HG03039 (cell line): ENCODE measurements around the gene WWC2.
"Not testable (repeated sequence)": the region's sequence is repeated elsewhere in the genome, so short reads cannot be mapped to it uniquely, and the experiment has no call there.

Experiments
- ATAC-seq: cut with Tn5 transposase; IDR thresholded peaks from one replicate; pipeline ENCODE4 v1.9.1; 2021; ENCODE audit warnings: mild to moderate bottlenecking, moderate library complexity; ENCODE audit not compliant: unreplicated experiment

Gene WWC2

GRCh38 chr4:183288955-183289354, 189.9 kb downstream of the WWC2 start:
- ATAC-seq = no peak

- no peak for ATAC-seq
These were observed 190.6 kb downstream of the WWC2 start for GRCh38 chr4:183289688-183290087.

- ATAC-seq = no peak
These were observed 192.0 kb downstream of the WWC2 start for GRCh38 chr4:183291070-183291469.

GRCh38 chr4:183295711-183296110, 196.7 kb downstream of the WWC2 start:
- ATAC-seq = no peak

DNA sequence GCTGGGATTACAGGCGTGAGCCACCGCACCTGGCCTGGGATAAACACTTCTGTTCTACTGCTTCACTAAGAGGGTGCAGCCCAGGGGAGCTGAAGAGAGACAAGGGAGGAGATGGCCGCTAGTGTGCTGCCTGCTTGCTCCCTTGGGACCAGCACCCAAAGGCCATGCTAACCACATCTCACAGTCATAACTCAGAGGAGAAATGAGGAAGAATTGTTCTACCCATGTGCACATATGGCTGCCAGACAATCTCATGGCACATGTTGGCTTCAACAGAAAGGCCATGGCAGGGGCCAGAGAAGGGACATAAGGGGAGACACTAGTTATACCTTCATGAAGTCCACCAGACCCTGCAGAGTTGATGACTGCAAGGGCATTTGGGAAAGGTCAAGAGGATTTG, 198.6 kb downstream of the WWC2 start:
- peak; percentile 61 for ATAC-seq

DNA sequence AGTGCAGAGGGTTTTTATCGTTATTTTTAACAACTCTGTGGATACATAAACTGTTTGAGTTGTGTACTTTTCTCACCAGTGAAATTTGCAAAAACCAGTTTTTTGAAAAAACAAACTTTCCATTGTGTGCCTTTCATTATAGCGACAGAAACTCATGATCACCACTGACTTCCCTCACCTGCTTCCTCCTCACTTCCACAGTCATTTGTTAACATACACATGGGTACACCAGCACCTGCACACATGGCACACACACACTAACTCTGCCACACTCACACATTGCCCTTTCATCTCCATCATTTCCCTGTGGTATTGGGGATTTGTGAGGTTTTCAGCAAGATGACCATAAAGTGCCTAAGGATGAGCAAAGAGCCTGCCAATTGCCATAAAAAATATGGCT, 200.4 kb downstream of the WWC2 start:
- no peak for ATAC-seq

GRCh38 chr4:183300070-183300469, 201.0 kb downstream of the WWC2 start:
- ATAC-seq = no peak

DNA sequence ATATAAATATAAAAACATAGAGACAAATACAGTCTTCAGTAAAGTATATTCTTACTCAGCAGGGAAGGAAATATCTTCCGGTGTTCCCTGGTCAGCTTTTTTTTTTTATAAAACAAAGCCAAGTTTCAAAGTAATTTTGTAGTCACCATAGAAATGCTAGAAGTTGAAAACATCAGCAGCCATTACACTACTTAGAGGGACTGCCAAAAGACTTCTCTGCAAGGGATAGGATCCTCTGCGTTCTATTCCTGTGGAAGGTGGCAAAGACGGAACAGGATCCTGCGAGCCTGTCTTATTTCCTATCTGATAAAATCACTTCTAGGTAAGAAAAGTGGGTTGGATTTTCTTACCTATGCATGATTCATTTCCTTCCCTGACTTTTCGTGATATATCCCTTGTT, 201.6 kb downstream of the WWC2 start:
- no peak for ATAC-seq

DNA sequence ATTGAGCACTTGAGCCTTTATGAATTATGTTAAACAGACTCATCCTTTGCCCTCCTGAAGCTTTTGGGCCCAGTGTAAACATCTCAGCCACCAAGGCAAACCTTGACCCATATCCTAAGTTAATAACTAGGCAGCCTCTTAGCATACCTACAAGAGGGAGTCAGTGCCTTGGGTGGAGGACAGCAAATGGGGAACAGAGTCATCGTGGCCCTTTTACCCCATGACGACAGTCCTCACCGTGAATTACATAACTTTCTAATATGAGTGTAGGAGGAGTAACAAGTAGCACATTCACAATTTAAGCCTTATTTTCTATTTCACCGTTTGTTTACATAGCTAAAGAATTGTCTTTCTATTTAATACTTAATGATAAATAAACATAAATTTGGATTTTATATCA, 204.2 kb downstream of the WWC2 start:
- ATAC-seq = no peak

DNA sequence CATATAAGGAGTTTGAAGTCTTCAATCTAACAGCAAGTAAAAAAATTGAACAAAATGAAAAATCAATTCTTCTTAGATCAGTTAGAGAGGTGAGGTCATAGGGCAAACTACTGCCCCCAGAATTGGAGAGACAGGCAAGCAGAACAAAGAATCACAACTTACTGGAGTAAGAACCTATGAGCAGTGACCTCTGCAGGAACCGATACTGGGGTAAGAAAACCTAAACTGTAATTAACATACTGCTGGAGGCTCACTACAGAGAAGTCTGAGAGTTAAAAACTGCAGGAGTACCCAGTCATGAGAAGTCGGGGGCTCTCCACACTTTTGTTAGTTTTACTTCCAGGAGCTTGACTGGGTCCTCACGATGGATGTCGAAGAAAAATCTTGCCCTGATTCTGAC, 205.0 kb downstream of the WWC2 start:
- no peak for ATAC-seq

GRCh38 chr4:183304538-183304937, 205.5 kb downstream of the WWC2 start:
- ATAC-seq = no peak

- no peak for ATAC-seq
These were observed 207.8 kb downstream of the WWC2 start for GRCh38 chr4:183306811-183307210.

GRCh38 chr4:183312841-183313240, 213.8 kb downstream of the WWC2 start:
- no peak for ATAC-seq

DNA sequence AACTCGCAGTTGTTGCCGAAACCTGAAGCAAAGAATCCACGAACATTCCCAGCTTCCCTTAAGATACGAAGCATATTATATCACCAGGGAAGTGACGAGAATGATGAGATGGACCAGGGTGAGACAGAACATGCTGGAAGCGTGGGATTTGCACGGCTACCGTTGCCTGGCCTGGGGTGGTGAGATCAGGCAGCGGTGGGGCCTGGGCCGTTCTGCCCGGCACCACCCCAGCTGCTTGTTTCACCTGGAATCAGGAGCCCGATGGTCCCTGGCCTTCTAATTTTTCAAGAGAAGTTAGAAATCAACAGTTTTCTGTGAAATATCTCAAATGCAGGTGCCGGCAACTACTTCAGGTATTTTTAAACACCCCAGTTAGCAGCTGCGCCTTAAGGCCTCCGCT, 215.3 kb downstream of the WWC2 start:
- ATAC-seq = no peak

- ATAC-seq = no peak
These were observed 215.7 kb downstream of the WWC2 start for GRCh38 chr4:183314806-183315205.

- no peak for ATAC-seq
These were observed 219.6 kb downstream of the WWC2 start for GRCh38 chr4:183318656-183319055.

GRCh38 chr4:183320211-183321059, 221.4 kb downstream of the WWC2 start, which contains the start of gene CLDN22:
CLDN22 (minus strand) TSS chr4:183320276; CDS start chr4:183320218, 58 bp downstream.
- ATAC-seq = no peak

DNA sequence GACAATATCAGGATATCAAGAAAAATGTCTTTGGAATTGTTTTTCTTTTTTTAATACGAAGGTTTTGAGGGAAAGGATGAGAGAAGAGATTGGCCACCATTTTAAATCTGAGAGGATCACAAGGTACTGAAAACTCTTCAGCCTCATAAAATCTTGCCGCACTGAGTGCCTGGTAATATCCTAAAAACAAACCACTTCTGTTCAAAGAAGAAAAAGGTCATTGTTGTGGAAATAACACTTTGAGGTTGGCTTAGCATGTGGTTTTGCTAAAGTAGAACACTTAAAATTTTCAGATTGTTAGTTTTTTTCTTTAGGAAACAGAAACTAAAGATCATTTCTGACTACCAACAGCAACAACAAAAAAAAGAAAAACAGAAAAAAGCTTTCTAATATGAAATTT, 222.0 kb downstream of the WWC2 start:
- no peak for ATAC-seq

GRCh38 chr4:183321516-183321915, 222.5 kb downstream of the WWC2 start:
- no peak for ATAC-seq

GRCh38 chr4:183322326-183322725, 223.3 kb downstream of the WWC2 start, which contains the start of gene CLDN24:
CLDN24 (minus strand) TSS chr4:183322426; CDS start chr4:183322426, 0 bp downstream.
- no peak for ATAC-seq

- ATAC-seq = no peak
These were observed 224.2 kb downstream of the WWC2 start for GRCh38 chr4:183323295-183323694.

DNA sequence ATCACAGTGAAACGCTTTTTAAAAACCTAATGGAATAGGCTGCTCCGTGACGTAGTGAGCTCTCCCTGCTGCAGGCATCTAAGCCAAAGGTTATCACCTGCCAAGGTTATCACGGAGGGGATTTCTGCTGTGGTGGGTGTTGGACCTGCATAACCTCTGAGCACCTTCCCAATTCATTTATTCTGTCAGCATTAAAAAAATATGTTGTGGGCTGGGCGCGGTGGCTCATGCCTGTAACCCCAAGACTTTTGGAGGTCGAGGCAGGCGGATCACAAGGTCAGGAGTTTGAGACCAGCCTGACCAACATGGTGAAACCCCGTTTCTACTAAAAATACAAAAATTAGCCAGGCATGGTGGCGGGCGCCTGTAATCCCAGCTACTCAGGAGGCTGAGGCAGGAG, 225.0 kb downstream of the WWC2 start:
- not testable (repeated sequence) for ATAC-seq

DNA sequence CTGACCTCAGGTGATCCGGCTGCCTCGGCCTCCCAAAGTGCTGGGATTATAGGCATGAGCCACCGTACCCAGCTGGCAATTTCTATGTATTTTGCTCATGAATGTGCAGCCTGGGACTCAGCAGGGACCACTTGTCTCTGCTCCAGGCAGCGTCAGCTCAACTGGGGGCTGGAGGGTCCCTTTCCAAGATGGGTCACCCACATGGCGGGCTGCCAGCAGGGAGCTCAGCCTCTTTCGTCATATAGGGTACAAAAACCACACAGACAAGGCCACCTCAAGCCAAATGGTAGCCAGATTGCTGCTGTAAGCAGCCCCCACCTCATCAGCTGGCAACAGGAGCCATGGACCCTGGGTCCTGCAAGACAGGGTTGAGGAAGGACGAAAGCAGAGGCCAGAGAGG, 225.6 kb downstream of the WWC2 start:
- ATAC-seq = no peak
